ENCODE data around the gene NNMT. TPM values are rescaled to one million over a fixed set of nuclear protein-coding genes. Genes with fewer than 3 reads are reported as not detected.

The NNMT gene
- total RNA-seq, 1 experiment from 2014 or later: 2.4 TPM

DNA sequence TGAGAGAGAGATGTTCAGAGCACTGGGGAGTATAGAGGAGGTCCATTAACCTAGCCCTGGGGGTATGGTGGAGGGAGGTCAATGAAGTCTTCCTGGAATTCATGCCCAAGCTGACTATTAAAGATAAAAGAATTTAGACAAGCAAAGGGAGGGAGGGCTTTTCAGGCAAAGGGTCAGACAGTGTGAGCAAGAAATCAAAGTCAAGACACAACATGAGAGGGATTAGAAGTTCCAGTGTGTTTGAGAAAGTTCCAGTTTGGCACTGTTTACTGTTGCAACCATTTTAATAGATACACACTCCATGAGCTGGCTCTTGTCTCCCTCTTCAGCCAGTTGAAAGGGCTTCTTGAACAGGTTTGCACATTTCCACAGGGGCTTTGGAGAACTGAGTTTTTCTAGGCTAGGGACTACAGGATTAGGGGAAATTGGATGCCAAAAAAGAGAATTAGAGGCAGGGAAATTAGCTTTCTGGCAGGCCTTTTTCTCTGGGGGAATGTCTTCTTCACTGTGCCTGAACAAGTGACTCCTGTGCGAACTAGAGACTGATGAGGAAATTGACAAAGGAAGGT, 14.7 kb upstream of the NNMT start:
- no peak overlapping the region for H3K4me3 Mint-ChIP-seq (ENCODE audit: unreplicated experiment)
- no peak overlapping the region for H3K4me3 ChIP-seq (ENCODE audit: low read depth, low read length)
- no peak for DNase-seq
- H3K9me3 ChIP-seq: no peaks in the 10 kb centered on the region
- no peaks in the 10 kb centered on the region for H3K9me3 Mint-ChIP-seq (ENCODE audit: unreplicated experiment)
- ChIA-PET POLR2A (no interaction called here), CTCF (interaction anchor here (0.8 to 1.3 kb wide), 7 partner anchors 15 to 458 kb away, joined by 3 to 12 read pairs (median 5); no protein-coding TSS in a partner anchor)
- intact Hi-C loops (cut with micrococcal nuclease; ENCODE audit: unreplicated experiment): loop anchor here (2.0 to 10.0 kb wide), 2 partner anchors 67 to 283 kb away; no protein-coding TSS in a partner anchor
- no peaks in the 10 kb centered on the region for H3K27me3 ChIP-seq (replicated peaks; ENCODE audit: control insufficient read depth, insufficient read depth, low read length)
- peaks cover 30% of the 10 kb centered on the region for H3K4me1 Mint-ChIP-seq (ENCODE audit: low read depth, unreplicated experiment)
- H3K4me1 ChIP-seq: peaks cover 26% of the 10 kb centered on the region; the same call in 1 of the 2 replicates
- BruUV-seq (replicated peaks): no TSS peak
- no peaks in the 10 kb centered on the region for H3K36me3 ChIP-seq (ENCODE audit: control insufficient read depth, insufficient read depth, low read length)
- no peaks in the 10 kb centered on the region for H3K36me3 Mint-ChIP-seq (ENCODE audit: insufficient read depth, unreplicated experiment)
- H3K27ac Mint-ChIP-seq (ENCODE audit: unreplicated experiment): no peak overlapping the region
- TF ChIP-seq, protein P1, sequence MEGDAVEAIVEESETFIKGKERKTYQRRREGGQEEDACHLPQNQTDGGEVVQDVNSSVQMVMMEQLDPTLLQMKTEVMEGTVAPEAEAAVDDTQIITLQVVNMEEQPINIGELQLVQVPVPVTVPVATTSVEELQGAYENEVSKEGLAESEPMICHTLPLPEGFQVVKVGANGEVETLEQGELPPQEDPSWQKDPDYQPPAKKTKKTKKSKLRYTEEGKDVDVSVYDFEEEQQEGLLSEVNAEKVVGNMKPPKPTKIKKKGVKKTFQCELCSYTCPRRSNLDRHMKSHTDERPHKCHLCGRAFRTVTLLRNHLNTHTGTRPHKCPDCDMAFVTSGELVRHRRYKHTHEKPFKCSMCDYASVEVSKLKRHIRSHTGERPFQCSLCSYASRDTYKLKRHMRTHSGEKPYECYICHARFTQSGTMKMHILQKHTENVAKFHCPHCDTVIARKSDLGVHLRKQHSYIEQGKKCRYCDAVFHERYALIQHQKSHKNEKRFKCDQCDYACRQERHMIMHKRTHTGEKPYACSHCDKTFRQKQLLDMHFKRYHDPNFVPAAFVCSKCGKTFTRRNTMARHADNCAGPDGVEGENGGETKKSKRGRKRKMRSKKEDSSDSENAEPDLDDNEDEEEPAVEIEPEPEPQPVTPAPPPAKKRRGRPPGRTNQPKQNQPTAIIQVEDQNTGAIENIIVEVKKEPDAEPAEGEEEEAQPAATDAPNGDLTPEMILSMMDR (IDR thresholded peaks at IDR 0.05; ENCODE audit: insufficient read depth in 1 of 2, low read depth in 1 of 2, low read length in 1 of 2, severe bottlenecking in 1 of 2, unreplicated experiment in 1 of 2): no peak
- H3K27me3 Mint-ChIP-seq (ENCODE audit: insufficient read depth, unreplicated experiment): no peaks in the 10 kb centered on the region

DNA sequence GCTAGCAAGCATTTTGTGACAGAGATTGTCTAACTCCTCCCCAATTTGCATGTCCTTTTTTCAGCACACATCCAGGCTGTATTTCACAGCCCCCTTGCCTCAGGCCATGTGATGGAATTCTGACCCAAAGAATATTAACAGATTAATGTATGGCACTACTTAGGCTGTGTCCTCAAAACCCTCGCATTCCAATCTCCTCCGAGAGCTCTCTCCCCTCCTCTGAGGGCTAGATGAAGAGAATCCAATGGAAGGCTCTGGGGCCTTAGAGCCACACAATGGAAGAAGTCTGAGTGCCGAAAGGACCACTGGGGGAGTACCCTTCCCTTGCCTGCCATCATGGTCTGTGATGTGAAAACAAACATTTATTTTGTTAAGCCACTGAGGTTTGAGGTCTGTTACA, 13.7 kb upstream of the NNMT start:
- H3K4me1 ChIP-seq: peaks cover 25% of the 10 kb centered on the region
- CTCF ChIA-PET: no interaction called here
- POLR2A ChIA-PET: no interaction called here
- no TSS peak for BruUV-seq (replicated peaks)
- Mint-ChIP-seq H3K27ac (ENCODE audit: unreplicated experiment) (no peak overlapping the region), H3K4me1 (ENCODE audit: low read depth, unreplicated experiment) (peaks cover 25% of the 10 kb centered on the region), H3K27me3 (ENCODE audit: insufficient read depth, unreplicated experiment) (no peaks in the 10 kb centered on the region), H3K4me3 (ENCODE audit: unreplicated experiment) (no peak overlapping the region), H3K9me3 (ENCODE audit: unreplicated experiment) (no peaks in the 10 kb centered on the region), H3K36me3 (ENCODE audit: insufficient read depth, unreplicated experiment) (no peaks in the 10 kb centered on the region)
- H3K27me3 ChIP-seq (replicated peaks; ENCODE audit: control insufficient read depth, insufficient read depth, low read length): no peaks in the 10 kb centered on the region
- H3K36me3 ChIP-seq (ENCODE audit: control insufficient read depth, insufficient read depth, low read length): no peaks in the 10 kb centered on the region
- DNase-seq: no peak
- TF ChIP-seq, protein P1 (IDR thresholded peaks at IDR 0.05; ENCODE audit: insufficient read depth in 1 of 2, low read depth in 1 of 2, low read length in 1 of 2, severe bottlenecking in 1 of 2, unreplicated experiment in 1 of 2): no peak
- intact Hi-C loops (cut with micrococcal nuclease; ENCODE audit: unreplicated experiment): loop anchor here (10.0 kb wide), 1 partner anchor 282 kb away; no protein-coding TSS in a partner anchor
- H3K9me3 ChIP-seq: no peaks in the 10 kb centered on the region
- no peak overlapping the region for H3K4me3 ChIP-seq (ENCODE audit: low read depth, low read length)

DNA sequence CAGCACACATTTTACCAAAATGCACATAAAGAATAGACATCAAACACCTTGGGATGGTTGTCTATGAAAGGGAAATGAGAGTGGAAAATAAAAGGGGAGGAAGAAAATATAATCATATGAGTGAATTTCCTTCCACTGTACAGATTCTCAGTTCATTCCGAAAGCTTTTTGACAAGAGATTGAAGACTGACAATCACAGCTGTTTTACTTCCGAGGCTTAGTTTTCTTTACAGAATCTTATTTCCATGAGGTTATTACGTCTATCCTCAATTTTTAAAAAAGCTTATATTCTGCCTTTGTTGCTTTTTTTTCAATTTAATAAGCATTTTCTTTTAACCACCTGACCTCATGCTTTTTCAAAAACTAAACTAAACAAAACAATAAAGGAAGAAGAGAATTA, 12.8 kb upstream of the NNMT start:
- Histone ChIP-seq H3K9me3 (no peaks in the 10 kb centered on the region), H3K27me3 (replicated peaks; ENCODE audit: control insufficient read depth, insufficient read depth, low read length) (no peaks in the 10 kb centered on the region), H3K4me3 (ENCODE audit: low read depth, low read length) (no peak overlapping the region), H3K4me1 (peaks cover 24% of the 10 kb centered on the region), H3K36me3 (ENCODE audit: control insufficient read depth, insufficient read depth, low read length) (no peaks in the 10 kb centered on the region)
- peaks cover 17% of the 10 kb centered on the region for H3K4me1 Mint-ChIP-seq (ENCODE audit: low read depth, unreplicated experiment)
- BruUV-seq (replicated peaks): no TSS peak
- no peaks in the 10 kb centered on the region for H3K27me3 Mint-ChIP-seq (ENCODE audit: insufficient read depth, unreplicated experiment)
- TF ChIP-seq, protein P1 (IDR thresholded peaks at IDR 0.05; ENCODE audit: insufficient read depth in 1 of 2, low read depth in 1 of 2, low read length in 1 of 2, severe bottlenecking in 1 of 2, unreplicated experiment in 1 of 2): no peak
- H3K9me3 Mint-ChIP-seq (ENCODE audit: unreplicated experiment): no peaks in the 10 kb centered on the region
- no peak overlapping the region for H3K27ac Mint-ChIP-seq (ENCODE audit: unreplicated experiment)
- H3K36me3 Mint-ChIP-seq (ENCODE audit: insufficient read depth, unreplicated experiment): no peaks in the 10 kb centered on the region
- no peak overlapping the region for H3K4me3 Mint-ChIP-seq (ENCODE audit: unreplicated experiment)
- CTCF ChIA-PET: interaction anchor here (1.0 kb wide), 1 partner anchor 57 kb away, joined by 3 read pairs; no protein-coding TSS in a partner anchor
- DNase-seq: no peak
- intact Hi-C loops (cut with micrococcal nuclease; ENCODE audit: unreplicated experiment): loop anchor here (10.0 kb wide), 1 partner anchor 281 kb away; no protein-coding TSS in a partner anchor
- POLR2A ChIA-PET: no interaction called here
